Measurements from ENCODE around the gene TNFRSF25.

The TNFRSF25 gene

GRCh38 chr1:6508816-6509189 lies 42.8 kb upstream of the TNFRSF25 start:
- no peak for DNase-seq (ENCODE audit: extremely low read depth, insufficient read length)
- H3K4me3 ChIP-seq (replicated peaks; ENCODE audit: low read depth, low read length): no peak overlapping the region
- no peak for TF ChIP-seq CTCF (IDR thresholded peaks at IDR 0.05; ENCODE audit: insufficient read depth, low read length, poor library complexity, severe bottlenecking)
- H3K27me3 ChIP-seq (replicated peaks; ENCODE audit: control insufficient read depth, insufficient read depth, low read length): no peaks in the 10 kb centered on the region; the same call in 1 of the 2 replicates
- no peaks in the 10 kb centered on the region for H3K36me3 ChIP-seq (ENCODE audit: control insufficient read depth, insufficient read depth, low read length)

GRCh38 chr1:6508154-6508815 lies 42.3 kb upstream of the TNFRSF25 start:
- Histone ChIP-seq H3K27me3 (replicated peaks; ENCODE audit: control insufficient read depth, insufficient read depth, low read length) (no peaks in the 10 kb centered on the region; the same call in 1 of the 2 replicates), H3K36me3 (ENCODE audit: control insufficient read depth, insufficient read depth, low read length) (no peaks in the 10 kb centered on the region), H3K4me3 (replicated peaks; ENCODE audit: low read depth, low read length) (no peak overlapping the region)
- no peak for TF ChIP-seq CTCF (IDR thresholded peaks at IDR 0.05; ENCODE audit: insufficient read depth, low read length, poor library complexity, severe bottlenecking)
- DNase-seq (ENCODE audit: extremely low read depth, insufficient read length): no peak

- DNase-seq (ENCODE audit: extremely low read depth, insufficient read length): no peak
- Histone ChIP-seq H3K27me3 (replicated peaks; ENCODE audit: control insufficient read depth, insufficient read depth, low read length) (no peaks in the 10 kb centered on the region; the same call in 1 of the 2 replicates), H3K4me3 (replicated peaks; ENCODE audit: low read depth, low read length) (no peak overlapping the region)
Observed at GRCh38 chr1:6507461-6507911, 41.5 kb upstream of the TNFRSF25 start.

GRCh38 chr1:6507037-6507428 lies 41.1 kb upstream of the TNFRSF25 start:
- TF ChIP-seq CTCF (IDR thresholded peaks at IDR 0.05; ENCODE audit: insufficient read depth, low read length, poor library complexity, severe bottlenecking): no peak

More at GRCh38 chr1:6507461-6507911, 41.5 kb upstream of the TNFRSF25 start:
- no peak for TF ChIP-seq CTCF (IDR thresholded peaks at IDR 0.05; ENCODE audit: insufficient read depth, low read length, poor library complexity, severe bottlenecking)
- no peaks in the 10 kb centered on the region for H3K36me3 ChIP-seq (ENCODE audit: control insufficient read depth, insufficient read depth, low read length)

GRCh38 chr1:6506210-6507036 lies 40.5 kb upstream of the TNFRSF25 start:
- no peaks in the 10 kb centered on the region for H3K36me3 ChIP-seq (ENCODE audit: control insufficient read depth, insufficient read depth, low read length)
- no peaks in the 10 kb centered on the region; the same call in 1 of the 2 replicates for H3K27me3 ChIP-seq (replicated peaks; ENCODE audit: control insufficient read depth, insufficient read depth, low read length)

More at GRCh38 chr1:6507037-6507428, 41.1 kb upstream of the TNFRSF25 start:
- Histone ChIP-seq H3K36me3 (ENCODE audit: control insufficient read depth, insufficient read depth, low read length) (no peaks in the 10 kb centered on the region), H3K4me3 (replicated peaks; ENCODE audit: low read depth, low read length) (no peak overlapping the region), H3K27me3 (replicated peaks; ENCODE audit: control insufficient read depth, insufficient read depth, low read length) (no peaks in the 10 kb centered on the region; the same call in 1 of the 2 replicates)
- no peak for DNase-seq (ENCODE audit: extremely low read depth, insufficient read length)

More at GRCh38 chr1:6506210-6507036, 40.5 kb upstream of the TNFRSF25 start:
- DNase-seq (ENCODE audit: extremely low read depth, insufficient read length): no peak
- H3K4me3 ChIP-seq (replicated peaks; ENCODE audit: low read depth, low read length): no peak overlapping the region
- no peak for TF ChIP-seq CTCF (IDR thresholded peaks at IDR 0.05; ENCODE audit: insufficient read depth, low read length, poor library complexity, severe bottlenecking)

Data from GM06990 (cell line).